K562 treated with DMSO at 1 percent for 4 hours (cell line): ENCODE results near the gene NOM1. TPM values are rescaled to one million over a fixed set of nuclear protein-coding genes. Genes with fewer than 3 reads are reported as not detected.

Experiments
- total RNA-seq: library from RNA; unstranded; fragments of 300-600 nt; gene quantifications from 2 replicates; pipeline ENCODE4 v1.2.3, GENCODE V29; 2022; ENCODE audit not compliant: insufficient read depth

The NOM1 gene, protein sequence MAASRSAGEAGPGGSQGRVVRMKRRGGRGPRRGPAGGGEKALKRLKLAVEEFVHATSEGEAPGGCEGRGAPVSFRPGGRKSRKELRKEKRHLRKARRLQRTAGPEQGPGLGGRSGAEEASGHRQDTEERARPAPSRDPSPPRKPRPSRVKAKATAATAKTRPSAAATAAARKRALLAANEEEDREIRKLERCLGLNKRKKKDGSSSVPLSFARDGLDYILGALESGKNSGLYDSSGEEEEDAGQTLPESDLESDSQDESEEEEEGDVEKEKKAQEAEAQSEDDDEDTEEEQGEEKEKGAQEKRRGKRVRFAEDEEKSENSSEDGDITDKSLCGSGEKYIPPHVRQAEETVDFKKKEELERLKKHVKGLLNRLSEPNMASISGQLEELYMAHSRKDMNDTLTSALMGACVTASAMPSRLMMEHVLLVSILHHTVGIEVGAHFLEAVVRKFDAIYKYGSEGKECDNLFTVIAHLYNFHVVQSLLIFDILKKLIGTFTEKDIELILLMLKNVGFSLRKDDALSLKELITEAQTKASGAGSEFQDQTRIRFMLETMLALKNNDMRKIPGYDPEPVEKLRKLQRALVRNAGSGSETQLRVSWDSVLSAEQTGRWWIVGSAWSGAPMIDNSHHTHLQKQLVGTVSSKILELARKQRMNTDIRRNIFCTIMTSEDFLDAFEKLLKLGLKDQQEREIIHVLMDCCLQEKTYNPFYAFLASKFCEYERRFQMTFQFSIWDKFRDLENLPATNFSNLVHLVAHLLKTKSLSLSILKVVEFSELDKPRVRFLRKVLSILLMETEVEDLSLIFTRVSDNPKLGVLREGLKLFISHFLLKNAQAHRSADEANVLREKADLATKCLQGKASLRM
- total RNA-seq: 7.3 and 10.0 TPM in 2 replicates

DNA sequence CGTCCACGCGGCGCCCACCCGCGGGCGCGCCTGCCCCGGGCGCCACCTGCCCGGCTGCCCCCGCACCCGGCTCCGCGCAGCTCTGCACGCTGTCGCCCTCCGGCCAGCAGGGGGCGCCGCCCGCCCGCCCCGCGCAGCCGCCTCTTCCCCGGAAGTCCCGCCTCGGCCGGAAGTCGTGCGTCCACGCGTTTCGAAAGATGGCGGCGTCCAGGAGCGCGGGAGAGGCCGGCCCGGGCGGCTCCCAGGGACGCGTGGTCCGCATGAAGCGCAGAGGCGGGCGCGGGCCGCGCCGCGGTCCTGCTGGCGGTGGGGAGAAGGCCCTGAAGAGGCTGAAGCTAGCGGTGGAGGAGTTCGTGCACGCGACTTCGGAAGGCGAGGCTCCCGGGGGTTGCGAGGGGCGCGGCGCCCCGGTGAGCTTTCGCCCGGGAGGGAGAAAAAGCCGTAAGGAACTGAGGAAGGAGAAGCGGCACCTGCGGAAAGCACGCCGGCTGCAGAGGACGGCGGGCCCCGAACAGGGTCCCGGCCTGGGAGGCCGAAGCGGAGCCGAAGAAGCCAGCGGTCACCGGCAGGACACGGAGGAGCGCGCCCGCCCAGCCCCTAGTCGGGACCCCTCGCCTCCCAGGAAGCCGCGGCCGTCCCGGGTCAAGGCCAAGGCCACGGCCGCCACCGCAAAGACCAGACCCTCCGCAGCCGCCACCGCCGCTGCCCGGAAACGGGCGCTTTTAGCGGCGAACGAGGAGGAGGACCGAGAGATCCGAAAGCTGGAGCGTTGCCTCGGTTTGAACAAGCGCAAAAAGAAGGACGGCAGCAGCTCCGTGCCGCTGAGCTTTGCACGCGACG, at the start of gene NOM1:
NOM1 (plus strand) TSS at position 172 of the 840 bp plus-strand sequence; CDS start at position 198, 26 bp downstream.

DNA sequence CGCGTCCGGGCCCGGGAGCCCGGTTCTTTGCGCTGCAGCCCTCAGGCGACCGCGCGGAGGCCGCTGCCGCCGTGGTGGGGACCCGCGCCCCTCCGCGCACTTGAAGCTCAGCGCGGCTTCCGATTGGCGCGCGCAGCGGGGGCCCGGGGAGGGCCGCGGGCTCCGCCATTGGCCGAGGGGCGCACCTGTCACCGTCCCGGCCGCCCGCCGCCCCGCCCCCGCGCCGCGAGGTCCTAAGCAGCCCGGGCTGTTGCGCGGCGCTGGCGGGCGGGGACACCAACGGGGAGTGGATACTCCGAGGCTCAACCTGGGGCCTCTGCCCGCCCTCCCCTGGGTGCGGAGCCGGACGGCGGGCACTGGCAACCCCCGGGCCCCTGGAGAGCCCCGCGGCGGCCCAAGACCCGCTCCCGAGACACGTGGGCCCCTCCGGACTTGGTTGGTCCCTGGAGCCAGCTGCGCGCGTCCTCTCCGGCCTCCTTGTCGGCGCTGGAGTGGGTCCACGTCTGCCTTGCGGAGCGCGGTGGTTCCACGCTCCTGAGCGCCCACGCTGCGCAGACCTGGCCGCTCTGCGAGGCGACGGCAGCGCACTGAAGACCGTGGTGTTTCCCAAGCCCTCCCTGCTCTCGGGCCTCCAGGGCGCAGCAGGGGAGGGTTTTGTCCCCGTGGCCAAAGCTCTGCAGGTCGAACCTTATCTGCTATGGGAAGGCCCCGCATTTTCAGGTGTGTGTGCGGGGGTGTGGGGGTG, 61.2 kb downstream of the NOM1 start, which contains the start of gene MNX1:
MNX1 (minus strand) TSS at position 76 of the 745 bp plus-strand sequence. CDS start 313 bp downstream, outside the sequence.

Other genes starting within 250 kb of the NOM1 start
- gene LMBR1, start 56.5 kb upstream of the NOM1 start, total RNA-seq: 19.0 and 24.5 TPM in 2 replicates
- gene MNX1, start 61.0 kb downstream of the NOM1 start, total RNA-seq: 4.6 and 10.0 TPM in 2 replicates
- gene UBE3C, start 189.2 kb downstream of the NOM1 start, total RNA-seq: 41.0 and 49.3 TPM in 2 replicates